NCI-H526 treated with DMSO at 0.1 percent for 48 hours (cell line): Measurements from ENCODE around the gene KCNH8.
A peak's percentile ranks its signal among the peaks of the same experiment; 100 is the strongest.

Source experiments
- DNase-seq: peaks from one replicate; lab custom pipeline; 2025; lab: John Stamatoyannopoulos, UW

The KCNH8 gene

GRCh38 chr3:19485267-19485666 is 337.0 kb downstream of the KCNH8 start:
- no peak for DNase-seq

- no peak for DNase-seq
Observed at GRCh38 chr3:19487386-19487785, 339.1 kb downstream of the KCNH8 start.

DNA sequence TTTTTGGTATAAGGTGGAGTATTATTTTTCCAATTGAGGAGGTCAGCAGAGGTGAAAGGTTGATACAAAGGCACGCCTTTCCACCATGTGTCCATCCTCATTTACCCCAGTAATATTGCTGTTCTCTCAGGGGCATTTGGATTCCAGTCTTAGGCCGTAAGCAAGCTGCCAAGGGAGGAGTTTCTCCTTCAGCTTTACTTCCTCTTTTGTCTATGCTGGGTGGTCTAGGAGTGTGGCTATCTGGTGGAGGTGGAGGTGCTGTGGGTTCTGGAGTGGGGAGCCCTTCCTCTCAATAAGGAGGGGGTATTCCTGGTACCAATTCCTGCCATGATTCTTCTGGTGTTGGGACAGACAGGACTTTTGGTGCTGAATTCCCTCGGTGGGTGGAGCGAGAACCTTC is 340.6 kb downstream of the KCNH8 start:
- DNase-seq = no peak

DNA sequence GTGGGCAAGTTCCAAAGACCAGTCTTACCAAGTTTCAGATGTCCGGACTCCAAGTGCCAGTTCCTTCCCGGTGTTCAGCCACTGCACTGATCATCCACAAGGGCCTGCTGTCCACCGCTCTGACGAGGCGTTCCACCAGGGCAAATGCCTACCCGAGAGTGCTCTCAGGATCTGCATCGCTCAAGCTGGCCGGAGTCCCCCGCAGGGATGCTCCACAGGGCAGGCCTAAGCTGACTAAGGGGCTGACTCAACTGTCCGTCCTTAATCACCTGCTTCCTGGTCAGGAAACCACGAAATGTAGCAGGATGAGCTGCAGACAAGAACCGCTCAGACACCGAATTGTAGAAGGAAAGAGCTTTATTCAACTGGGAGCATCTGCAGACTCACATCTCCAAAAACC is 341.6 kb downstream of the KCNH8 start:
- DNase-seq = no peak

DNA sequence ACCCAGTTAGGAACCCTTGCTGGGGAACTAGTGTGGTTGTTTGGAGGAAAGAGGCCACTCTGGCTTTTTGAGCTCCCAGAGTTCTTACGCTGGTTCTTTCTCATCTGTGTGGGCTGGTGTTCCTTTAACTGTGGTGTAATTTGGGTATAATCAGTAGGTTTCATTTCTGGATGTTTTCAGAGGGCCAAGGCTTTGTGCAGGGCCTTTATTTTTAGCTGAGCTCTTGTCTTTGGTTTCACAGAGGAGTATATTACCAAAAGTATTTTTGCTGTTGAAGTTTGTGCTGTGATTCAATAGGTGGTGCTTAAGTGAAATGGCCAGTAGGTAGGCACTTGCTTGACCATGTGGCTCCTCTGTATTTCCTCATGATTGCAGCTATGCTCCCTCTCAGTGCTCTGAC is 357.9 kb downstream of the KCNH8 start:
- no peak for DNase-seq

GRCh38 chr3:19522305-19522704 is 374.0 kb downstream of the KCNH8 start:
- no peak for DNase-seq

- DNase-seq = no peak
Observed at GRCh38 chr3:19526071-19526470, 377.8 kb downstream of the KCNH8 start.

DNA sequence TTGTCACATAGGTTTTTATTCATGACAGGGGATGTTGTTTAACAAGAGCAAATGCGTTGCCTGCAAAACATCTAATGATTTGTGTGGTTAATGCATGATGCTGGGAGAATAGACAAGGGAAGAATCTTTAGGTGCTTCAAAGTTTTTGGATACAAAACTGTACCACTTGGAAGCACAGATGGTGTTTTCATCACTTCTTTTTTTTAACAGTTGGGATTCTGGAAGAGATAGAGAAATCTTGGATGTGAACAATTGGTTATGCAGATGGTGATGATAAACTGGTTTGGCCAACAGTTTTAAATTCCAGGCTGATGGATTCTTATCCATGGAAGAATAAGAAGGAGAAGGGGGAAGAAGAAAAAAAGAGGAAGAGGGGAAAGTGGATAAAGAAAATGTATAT is 379.4 kb downstream of the KCNH8 start:
- no peak for DNase-seq

- no peak for DNase-seq
Observed at GRCh38 chr3:19531426-19531825, 383.1 kb downstream of the KCNH8 start.

DNA sequence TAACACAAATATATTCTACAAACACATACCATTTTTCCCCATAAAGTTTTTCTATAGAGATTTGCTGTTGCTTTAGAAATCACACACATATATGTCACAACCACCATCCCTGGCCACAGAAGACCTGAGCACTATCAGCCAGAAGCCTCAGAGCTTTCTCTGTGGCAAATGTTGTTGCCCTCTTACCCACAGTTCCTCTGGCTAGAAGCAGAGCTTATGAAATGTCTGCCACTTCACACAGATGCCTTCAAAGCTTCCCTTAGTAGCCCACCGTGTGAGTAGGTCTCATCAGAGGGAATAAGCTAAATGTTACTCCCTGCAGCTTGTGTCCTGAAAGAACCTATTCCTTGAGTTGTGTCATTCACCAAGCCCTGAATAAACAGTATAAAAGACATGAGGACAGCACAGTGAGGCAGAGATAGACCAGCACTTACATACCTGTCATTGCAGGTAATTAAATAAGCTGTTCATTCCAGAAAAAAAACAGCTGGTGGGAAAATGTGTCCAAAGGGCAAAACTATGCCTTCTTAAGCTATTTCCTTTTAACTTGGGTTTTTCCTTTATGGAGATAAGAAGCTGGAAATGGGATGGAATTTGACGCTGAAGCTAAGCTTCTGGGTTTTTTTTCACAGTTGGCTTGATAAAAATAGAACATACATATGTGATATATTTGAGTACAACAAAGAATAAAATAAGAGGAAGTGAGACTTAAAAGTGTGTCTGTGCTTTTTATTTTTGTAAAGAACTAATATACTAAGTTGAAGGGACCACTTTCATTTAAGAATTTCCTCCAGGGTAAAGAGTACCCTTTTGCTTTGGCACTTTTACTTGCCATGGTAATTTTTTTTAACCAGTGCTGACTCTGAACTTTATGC is 391.4 kb downstream of the KCNH8 start:
- DNase-seq = no peak

DNA sequence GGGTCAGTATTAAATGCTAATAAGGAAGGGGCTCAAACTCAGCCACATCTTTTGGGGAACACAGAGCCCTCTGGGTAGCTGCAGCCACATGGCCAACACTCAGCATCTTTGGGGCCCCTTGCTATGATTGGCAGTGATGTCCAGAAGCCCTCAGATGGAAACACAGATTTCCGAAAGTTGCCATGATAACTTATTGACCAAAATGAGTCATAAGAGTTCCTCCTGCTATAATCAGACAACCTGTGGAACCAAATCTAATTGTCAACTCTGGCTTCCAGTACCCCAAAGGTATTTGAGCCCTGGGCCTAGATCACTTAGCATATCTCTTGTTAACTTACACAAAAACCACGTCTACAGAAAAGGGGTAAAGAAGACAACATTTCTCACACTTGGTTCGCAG is 392.2 kb downstream of the KCNH8 start:
- no peak for DNase-seq

DNA sequence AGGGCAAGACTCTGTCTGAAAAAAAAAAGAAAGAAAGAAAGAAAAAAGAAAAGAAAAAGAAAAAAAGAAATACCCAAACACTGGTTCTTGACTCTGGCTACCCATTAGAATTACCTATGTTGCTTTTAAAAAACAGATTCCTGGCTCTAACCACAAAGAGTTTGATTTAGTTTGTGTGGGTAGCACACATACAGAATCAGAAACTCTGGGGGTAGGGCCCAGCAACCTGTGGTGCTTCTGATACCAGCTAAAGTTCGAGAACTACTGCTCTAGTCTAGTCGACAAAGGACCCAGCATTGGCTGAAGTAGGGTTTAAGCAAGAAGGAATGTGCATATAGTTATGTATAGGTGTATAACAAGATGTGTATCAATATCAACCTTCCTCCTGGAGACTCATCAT is 393.0 kb downstream of the KCNH8 start:
- DNase-seq = no peak

- DNase-seq = peak; percentile 49
Observed at GRCh38 chr3:19543212-19543841, 395.0 kb downstream of the KCNH8 start.

- DNase-seq = no peak
Observed at GRCh38 chr3:19547665-19548464, 399.6 kb downstream of the KCNH8 start.

- DNase-seq = no peak
Observed at GRCh38 chr3:19559724-19560442, 411.6 kb downstream of the KCNH8 start.

GRCh38 chr3:19573644-19574043 is 425.3 kb downstream of the KCNH8 start:
- DNase-seq = no peak

DNA sequence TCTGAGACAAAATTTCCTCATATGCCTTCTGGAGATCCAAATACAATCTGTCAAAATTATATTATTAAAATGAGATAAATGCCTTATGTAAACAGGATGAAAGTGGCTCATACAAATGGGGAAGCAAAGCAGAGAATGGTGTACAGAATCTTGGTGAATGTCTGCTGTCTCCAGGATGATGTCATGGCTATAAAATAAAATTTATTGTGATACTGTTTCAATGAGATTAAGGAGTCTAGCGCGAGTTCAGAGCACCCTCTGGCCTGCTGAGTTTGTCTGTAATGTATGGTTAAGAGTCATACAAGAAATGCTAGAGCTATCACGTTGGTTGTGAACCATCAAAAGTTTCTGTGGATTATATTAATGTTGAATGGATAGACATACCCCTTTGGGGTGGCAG is 426.0 kb downstream of the KCNH8 start:
- DNase-seq = no peak

GRCh38 chr3:19576343-19576742 is 428.0 kb downstream of the KCNH8 start:
- DNase-seq = no peak
